SK-N-SH (cell line): Measurements from ENCODE around the gene YJEFN3. TPM values are rescaled to one million over a fixed set of nuclear protein-coding genes. Genes with fewer than 3 reads are reported as not detected.

Source experiments
- CTCF ChIA-PET: fragments of 300-600, 350-600 bp; formaldehyde crosslinking; extraction: SDS; loops from one replicate; lab custom pipeline; 2021; lab: Yijun Ruan, JAX
- POLR2A ChIA-PET: fragments of 350-600 bp; sonication (Branson Sonifier 250); formaldehyde crosslinking; extraction: SDS; loops from one replicate; lab custom pipeline; 2020; ENCODE audit warnings: antibody characterized with exemption, inconsistent platforms; lab: Yijun Ruan, JAX
- DNase-seq: peaks from one replicate; pipeline ENCODE4 v3.0.0; 2012
- H2AFZ ChIP-seq: fragments of 200-600 bp; sonication (generic); 2 replicates; pipeline ENCODE4 v1.8.1; 2016; ENCODE audit warnings: antibody characterized with exemption, mild to moderate bottlenecking, low read depth
- H3F3A ChIP-seq: fragments of 200-600 bp; sonication (generic); replicated peaks from 2 replicates; pipeline ENCODE3; 2016; ENCODE audit warnings: antibody characterized with exemption, mild to moderate bottlenecking; ENCODE audit not compliant: insufficient read depth
- H3K27ac ChIP-seq, 2 experiments: fragments of 200-500 bp in 1 of 2; fragments of 200-600 bp in 1 of 2; sonication (Bioruptor generic) in 1 of 2; sonication (generic), shearing (Covaris generic) in 1 of 2; 2 replicates each; pipeline versions ENCODE4 v1.5.1 to v1.6.1; 2014 to 2016; ENCODE audit warnings: low read depth in 2 of 2, inconsistent platforms in 1 of 2, low read length in 1 of 2, mild to moderate bottlenecking in 1 of 2, mixed read lengths in 1 of 2
- H3K27me3 ChIP-seq: fragments of 200-600 bp; sonication (generic), shearing (Covaris generic); 2 replicates; pipeline ENCODE4 v1.6.1; 2016; ENCODE audit warnings: mixed run types; ENCODE audit not compliant: insufficient read depth
- H3K36me3 ChIP-seq, 2 experiments: fragments of 200-500 bp in 1 of 2; fragments of 200-600 bp in 1 of 2; sonication (Bioruptor generic) in 1 of 2; sonication (generic) in 1 of 2; replicated peaks in 1 of 2; 2 replicates each; pipeline versions ENCODE3 to v1.5.1; 2014 to 2016; ENCODE audit warnings: low read length in 1 of 2, mild to moderate bottlenecking in 1 of 2; ENCODE audit not compliant: insufficient read depth in 2 of 2, control insufficient read depth in 1 of 2
- H3K4me1 ChIP-seq, 2 experiments: fragments of 200-500 bp in 1 of 2; fragments of 200-600 bp in 1 of 2; sonication (Bioruptor generic) in 1 of 2; sonication (generic), shearing (Covaris generic) in 1 of 2; 2 replicates each; pipeline versions ENCODE4 v1.5.1 to v1.6.1; 2014 to 2016; ENCODE audit warnings: low read depth in 1 of 2, low read length in 1 of 2, mixed run types in 1 of 2; ENCODE audit not compliant: insufficient read depth in 2 of 2, control insufficient read depth in 1 of 2
- H3K4me2 ChIP-seq: fragments of 200-600 bp; sonication (generic), shearing (Covaris generic); 2 replicates; pipeline ENCODE4 v1.6.1; 2017; ENCODE audit warnings: mixed run types
- H3K4me3 ChIP-seq, 2 experiments: fragments of 200-500 bp in 1 of 2; fragments of 200-600 bp in 1 of 2; sonication (Bioruptor generic) in 1 of 2; sonication (generic), shearing (Covaris generic) in 1 of 2; 2 replicates each; pipeline versions ENCODE4 v1.5.1 to v1.8.1; 2014 to 2016; ENCODE audit warnings: low read depth in 2 of 2, inconsistent platforms in 1 of 2, low read length in 1 of 2, mild to moderate bottlenecking in 1 of 2, mixed read lengths in 1 of 2, moderate library complexity in 1 of 2
- H3K79me2 ChIP-seq: fragments of 200-600 bp; sonication (generic); 2 replicates; pipeline ENCODE4 v1.8.1; 2017; ENCODE audit warnings: mild to moderate bottlenecking; ENCODE audit not compliant: insufficient read depth
- H3K9ac ChIP-seq: fragments of 200-600 bp; sonication (generic); 2 replicates; pipeline ENCODE4 v1.6.1; 2017; ENCODE audit warnings: mixed run types
- H3K9me2 ChIP-seq: fragments of 200-600 bp; sonication (generic); 2 replicates; pipeline ENCODE4 v1.6.1; 2017; ENCODE audit warnings: mixed run types
- H3K9me3 ChIP-seq: fragments of 200-600 bp; sonication (generic); 2 replicates; pipeline ENCODE4 v1.6.1; 2017; ENCODE audit warnings: mixed run types, mild to moderate bottlenecking, moderate library complexity
- H4K20me1 ChIP-seq: fragments of 200-600 bp; sonication (generic); 2 replicates; pipeline ENCODE4 v1.6.1; 2017; ENCODE audit warnings: mild to moderate bottlenecking, mixed run types; ENCODE audit not compliant: insufficient read depth
- CHD2 ChIP-seq: fragments of 150-350 bp; IDR thresholded peaks from 2 replicates; pipeline ENCODE4 v1.6.1; 2018; ENCODE audit warnings: low read length; ENCODE audit not compliant: partially characterized antibody
- ELF1 ChIP-seq: IDR thresholded peaks from 2 replicates; pipeline ENCODE4 v1.4.0; 2012
- GATA2 ChIP-seq: sonication (generic); formaldehyde crosslinking; IDR thresholded peaks from 2 replicates; pipeline ENCODE4 v1.5.0; 2020; ENCODE audit warnings: mild to moderate bottlenecking, missing genetic modification reagents
- MAX ChIP-seq: IDR thresholded peaks from 2 replicates; pipeline ENCODE4 v1.4.0; 2012; ENCODE audit warnings: low read depth
- MEF2A ChIP-seq: IDR thresholded peaks from 2 replicates; pipeline ENCODE4 v1.4.0; 2012; ENCODE audit warnings: low read depth, borderline replicate concordance
- MXI1 ChIP-seq: IDR thresholded peaks from 2 replicates; pipeline ENCODE4 v1.6.1; 2012; ENCODE audit warnings: mild to moderate bottlenecking, low read depth, low read length, improper control_type of control experiment
- NFIC ChIP-seq: IDR thresholded peaks from 2 replicates; pipeline ENCODE4 v1.4.0; 2012; ENCODE audit warnings: borderline replicate concordance
- SIN3A ChIP-seq: IDR thresholded peaks from 2 replicates; pipeline ENCODE4 v1.6.1; 2012; ENCODE audit warnings: low read depth, mild to moderate bottlenecking, low read length, moderate library complexity, borderline replicate concordance
- SMC3 ChIP-seq: IDR thresholded peaks from 2 replicates; pipeline ENCODE4 v1.6.1; 2012; ENCODE audit warnings: low read depth, low read length, improper control_type of control experiment
- WGBS: methylation state at CpG from one replicate; pipeline ENCODE4 v1.1.6; 2017; ENCODE audit warnings: low lambda C conversion rate; 5-methylcytosine and 5-hydroxymethylcytosine counted together
- polyA plus RNA-seq, 3 experiments: library from polyadenylated mRNA; depleted of rRNA; stranded (reverse); fragments of >200 nt; gene quantifications; 2 replicates each; pipeline ENCODE4 v1.2.3, GENCODE V29; 2012

YJEFN3 gene
- polyA plus RNA-seq, 1 of the 3 experiments (the other 2 are of a cell fraction) = 7.2 TPM

- POLR2A ChIA-PET = no interaction called here
- H3K4me3 ChIP-seq = no peak overlapping the region
- no peak for DNase-seq
- no peaks in the 10 kb centered on the region for H3K27me3 ChIP-seq
- peaks cover 1% of the 10 kb centered on the region for H3F3A ChIP-seq
- peaks cover 40% of the 10 kb centered on the region for H3K79me2 ChIP-seq
- no peak for TF ChIP-seq CHD2
- TF ChIP-seq NFIC = no peak
- H3K36me3 ChIP-seq = peaks cover 9 to 17% of the 10 kb centered on the region in 2 experiments
- no peak overlapping the region for H3K9ac ChIP-seq
- H2AFZ ChIP-seq = no peak overlapping the region
- no peaks in the 10 kb centered on the region for H3K9me2 ChIP-seq
- CTCF ChIA-PET = interaction anchor here (0.9 to 15.3 kb wide), 2 partner anchors 10 to 27 kb away, joined by 3 to 258 read pairs; no protein-coding TSS in a partner anchor
- H3K27ac ChIP-seq = no peak overlapping the region
- peaks cover 53% of the 10 kb centered on the region for H4K20me1 ChIP-seq
- H3K4me2 ChIP-seq = no peak overlapping the region
- H3K9me3 ChIP-seq = no peaks in the 10 kb centered on the region
- WGBS = 92% methylated on average over 25 of the region's 28 CpGs
- H3K4me1 ChIP-seq = peaks cover 0 to 8% of the 10 kb centered on the region in 2 experiments; a peak in 1 of 4 replicates
These were observed 1.9 kb upstream of the YJEFN3 start for GRCh38 chr19:19526581-19527370.

GRCh38 chr19:19527371-19527656 lies 1.4 kb upstream of the YJEFN3 start:
- Histone ChIP-seq H3K4me2 (no peak overlapping the region), H3K9ac (no peak overlapping the region), H3K36me3 (peaks cover 9 to 17% of the 10 kb centered on the region in 2 experiments), H3K79me2 (peaks cover 34% of the 10 kb centered on the region), H3K27me3 (no peaks in the 10 kb centered on the region), H3K9me3 (no peaks in the 10 kb centered on the region), H3K4me1 (peaks cover 0 to 11% of the 10 kb centered on the region in 2 experiments; a peak in 1 of 4 replicates), H3F3A (peaks cover 3% of the 10 kb centered on the region), H3K4me3 (no peak overlapping the region), H3K9me2 (no peaks in the 10 kb centered on the region), H2AFZ (no peak overlapping the region), H4K20me1 (peaks cover 51% of the 10 kb centered on the region), H3K27ac (no peak overlapping the region)
- WGBS = 96% methylated on average over 9 of the region's 9 CpGs
- TF ChIP-seq SIN3A (no peak), GATA2 (CRISPR knock-in tag) (no peak), MEF2A (no peak), MXI1 (no peak), SMC3 (no peak), ELF1 (no peak), MAX (no peak)
- CTCF ChIA-PET = interaction anchor here (0.9 to 15.3 kb wide), 2 partner anchors 10 to 26 kb away, joined by 3 to 258 read pairs; no protein-coding TSS in a partner anchor
- no peak for DNase-seq
- POLR2A ChIA-PET = interaction anchor here (2.5 kb wide), 1 partner anchor 11 kb away, joined by 15 read pairs; the partner anchor contains the start of genes NDUFA13 and TSSK6
